GM19438 (cell line): ENCODE measurements around the gene AMELX.

ENCODE experiments used
- ATAC-seq: cut with Tn5 transposase; IDR thresholded peaks from one replicate; pipeline ENCODE4 v1.9.1; 2021; ENCODE audit warnings: low read depth; ENCODE audit not compliant: unreplicated experiment

AMELX gene

GRCh38 chrX:11305641-11306040, 12.4 kb downstream of the AMELX start:
- ATAC-seq = no peak

GRCh38 chrX:11309220-11309619, 16.0 kb downstream of the AMELX start:
- no peak for ATAC-seq

GRCh38 chrX:11311706-11312105, 18.5 kb downstream of the AMELX start:
- no peak for ATAC-seq

GRCh38 chrX:11319806-11320520, 26.8 kb downstream of the AMELX start:
- no peak for ATAC-seq

GRCh38 chrX:11321986-11322385, 28.8 kb downstream of the AMELX start:
- no peak for ATAC-seq

- ATAC-seq = no peak
Measured at GRCh38 chrX:11328134-11328533, 34.9 kb downstream of the AMELX start.

GRCh38 chrX:11329021-11329420, 35.8 kb downstream of the AMELX start:
- no peak for ATAC-seq

- no peak for ATAC-seq
Measured at GRCh38 chrX:11331788-11332187, 38.6 kb downstream of the AMELX start.

GRCh38 chrX:11334165-11334564, 41.0 kb downstream of the AMELX start:
- ATAC-seq = no peak

- no peak for ATAC-seq
Measured at GRCh38 chrX:11336201-11336600, 43.0 kb downstream of the AMELX start.

GRCh38 chrX:11337292-11338009, 44.2 kb downstream of the AMELX start:
- ATAC-seq = no peak

GRCh38 chrX:11341274-11342201, 48.3 kb downstream of the AMELX start:
- ATAC-seq = peak; percentile 79

GRCh38 chrX:11342673-11343072, 49.5 kb downstream of the AMELX start:
- no peak for ATAC-seq

- no peak for ATAC-seq
Measured at GRCh38 chrX:11346121-11346682, 53.0 kb downstream of the AMELX start.

- ATAC-seq = no peak
Measured at GRCh38 chrX:11347300-11347699, 54.1 kb downstream of the AMELX start.

GRCh38 chrX:11349020-11349419, 55.8 kb downstream of the AMELX start:
- no peak for ATAC-seq

GRCh38 chrX:11349661-11350337, 56.6 kb downstream of the AMELX start:
- no peak for ATAC-seq
